GM12891 (cell line): ENCODE results near the gene RTRAF.

Source experiments
- PAX5 ChIP-seq: IDR thresholded peaks from 2 replicates; pipeline ENCODE4 v1.6.1; 2011; ENCODE audit warnings: low read length, moderate library complexity, mild to moderate bottlenecking; ENCODE audit not compliant: insufficient read depth, severe bottlenecking
- POLR2A ChIP-seq: IDR thresholded peaks from 2 replicates; pipeline ENCODE4 v1.6.1; 2011; ENCODE audit warnings: low read depth, low read length, control low read depth
- POLR2AphosphoS5 ChIP-seq: IDR thresholded peaks from 2 replicates; pipeline ENCODE4 v1.6.1; 2011; ENCODE audit warnings: low read depth, low read length, control low read depth
- POU2F2 ChIP-seq: IDR thresholded peaks from 2 replicates; pipeline ENCODE4 v1.6.1; 2011; ENCODE audit warnings: low read depth, mild to moderate bottlenecking, control low read depth, low read length, moderate library complexity
- SPI1 ChIP-seq: IDR thresholded peaks from 2 replicates; pipeline ENCODE4 v1.6.1; 2011; ENCODE audit warnings: low read depth, low read length, control low read depth
- TAF1 ChIP-seq: IDR thresholded peaks from 2 replicates; pipeline ENCODE4 v1.6.1; 2011; ENCODE audit warnings: low read depth, low read length, control low read depth

DNA sequence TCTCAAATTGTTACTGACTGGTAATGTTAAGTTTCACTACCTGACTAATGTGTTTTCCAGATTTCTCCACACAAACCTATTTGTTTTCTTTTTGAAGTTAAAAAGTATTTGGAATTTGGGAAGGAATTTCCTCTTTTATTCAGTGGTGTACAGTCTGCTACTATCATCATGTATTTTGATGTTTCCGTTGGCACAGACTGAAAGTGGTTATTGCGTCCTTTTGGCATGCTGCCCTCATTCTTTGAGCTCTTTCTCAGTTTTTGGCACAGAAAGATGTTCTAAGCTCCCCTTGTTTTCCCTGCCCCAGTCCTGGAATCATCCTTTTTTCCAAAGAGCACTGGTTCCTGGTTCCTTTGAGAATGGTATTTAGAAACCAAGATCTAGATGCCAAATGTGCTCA, 31.4 kb upstream of the RTRAF start:
- no peak for TF ChIP-seq POLR2A
- TF ChIP-seq POLR2AphosphoS5: no peak
- no peak for TF ChIP-seq TAF1
- no peak for TF ChIP-seq POU2F2
- TF ChIP-seq SPI1: no peak
- TF ChIP-seq PAX5: no peak
